Right lobe of liver (tissue), 6 donors: ENCODE data around the gene LRRC53. TPM values are rescaled to one million over a fixed set of nuclear protein-coding genes. Genes with fewer than 3 reads are reported as not detected.

Experiments
- ATAC-seq, 4 donors: fragments of 200-7000 bp; cut with Tn5 transposase; one replicate each; pipeline ENCODE4 v1.9.1; 2020; ENCODE audit warnings: mild to moderate bottlenecking in 4 of 4, moderate library complexity in 4 of 4
- DNase-seq, 3 donors: peaks; one replicate each; pipeline ENCODE4 v3.0.0-alpha.2; 2020
- H3K27ac ChIP-seq, 3 donors: fragments of 200-600 bp; one replicate each; pipeline ENCODE4 v1.8.0; 2022
- H3K27me3 ChIP-seq, 2 donors: fragments of 200-600 bp; one replicate each; pipeline ENCODE4 v1.8.0; 2022
- H3K36me3 ChIP-seq, 4 donors: fragments of 200-600 bp; sonication (generic) in 1 of 4; one replicate each; pipeline versions ENCODE4 v1.5.1 to v1.8.0; 2017 to 2022; ENCODE audit warnings: control low read depth in 1 of 4
- H3K4me1 ChIP-seq, 4 donors: fragments of 200-600 bp; sonication (generic) in 1 of 4; one replicate each; pipeline versions ENCODE4 v1.5.1 to v1.8.0; 2017 to 2022; ENCODE audit warnings: control low read depth in 1 of 4
- H3K4me3 ChIP-seq, 3 donors: fragments of 200-600 bp; one replicate each; pipeline ENCODE4 v1.8.0; 2022
- H3K9me3 ChIP-seq, 4 donors: fragments of 200-600 bp; sonication (generic) in 1 of 4; one replicate each; pipeline versions ENCODE4 v1.5.1 to v1.8.0; 2017 to 2022; ENCODE audit warnings: control low read depth in 1 of 4
- CTCF ChIP-seq, 4 donors: fragments of 200-600 bp in 3 of 4; fragments of 450-650 bp in 1 of 4; IDR thresholded peaks; one replicate each; pipeline versions ENCODE4 v1.5.1 to v1.8.0; 2016 to 2022; ENCODE audit warnings: antibody characterized with exemption in 4 of 4, mild to moderate bottlenecking in 2 of 4
- POLR2A ChIP-seq: fragments of 450-650 bp; IDR thresholded peaks from one replicate; pipeline ENCODE4 v1.6.1; 2017; ENCODE audit warnings: antibody characterized with exemption, mild to moderate bottlenecking
- WGBS: methylation state at CpG from one replicate; pipeline ENCODE4 v1.1.6; 2018; ENCODE audit warnings: low coverage, low lambda C conversion rate; ENCODE audit not compliant: insufficient coverage; ENCODE audit errors: missing lambda C conversion rate; 5-methylcytosine and 5-hydroxymethylcytosine counted together
- intact Hi-C, 2 donors: fragments of 100-400 bp; cut with DNase I; formaldehyde crosslinking; loops; one replicate each; pipeline versions ENCODE4 v1.11.2 to v1.14.1; 2022
- total RNA-seq, 6 experiments: library from RNA; depleted of rRNA in 2 of 6; stranded (reverse); fragments of >200 nt in 2 of 6; fragmentation: NEBNext Ultra II Directional in 3 of 6; extraction: Animal tissue kit (Norgen Biotek cat#: 25700) in 3 of 6; gene quantifications; one replicate each; pipeline versions ENCODE4 v1.1.0 to v1.2.4, GENCODE V29; 2016 to 2023
- donor health status: DM: no; HTN: yes; CAD: no.
- donor health status: DM: no; HTN: no; CAD: no.
- donor health status: DM: no; HTN: no; CAD: no.
- donor health status: DM: no; HTN: yes; CAD: no.
- donor health status: DM: no; HTN: yes; CAD: no.

LRRC53 gene
- total RNA-seq, 6 experiments from 2014 or later = not detected

GRCh38 chr1:74504125-74504932, 8.1 kb downstream of the LRRC53 start:
- H3K9me3 ChIP-seq = no peaks in the 10 kb centered on the region
- 34% methylated on average over 15 of the region's 15 CpGs for WGBS
- no peaks in the 10 kb centered on the region for H3K36me3 ChIP-seq
- no peaks in the 10 kb centered on the region for H3K27me3 ChIP-seq
- no peak for TF ChIP-seq POLR2A
- peak; percentile 31 to 56 (median 48) for TF ChIP-seq CTCF (IDR thresholded peaks at IDR 0.05)
- no peak overlapping the region for H3K27ac ChIP-seq
- ATAC-seq (peak; percentile 68 to 76 (median 72)), DNase-seq (no peak)
- intact Hi-C loops = no loop called here
- no peak overlapping the region for H3K4me3 ChIP-seq
- no peaks in the 10 kb centered on the region for H3K4me1 ChIP-seq

- DNase-seq (no peak), ATAC-seq (no peak)
- intact Hi-C loops = no loop called here
- no peaks in the 10 kb centered on the region for H3K4me1 ChIP-seq
- no peak for TF ChIP-seq CTCF (IDR thresholded peaks at IDR 0.05)
- no peak for TF ChIP-seq POLR2A
- no peak overlapping the region for H3K27ac ChIP-seq
- no peaks in the 10 kb centered on the region for H3K27me3 ChIP-seq
- no peak overlapping the region for H3K4me3 ChIP-seq
- no peaks in the 10 kb centered on the region for H3K9me3 ChIP-seq
- WGBS = 28% methylated on average over 2 of the region's 2 CpGs
- no peaks in the 10 kb centered on the region for H3K36me3 ChIP-seq
Measured at GRCh38 chr1:74502858-74503257, 9.6 kb downstream of the LRRC53 start.

GRCh38 chr1:74502432-74502831, 10.0 kb downstream of the LRRC53 start:
- WGBS = 28% methylated on average over 4 of the region's 4 CpGs

GRCh38 chr1:74498901-74499300, 13.5 kb downstream of the LRRC53 start:
- Histone ChIP-seq H3K9me3 (no peaks in the 10 kb centered on the region), H3K27ac (no peak overlapping the region), H3K27me3 (no peaks in the 10 kb centered on the region), H3K4me1 (no peaks in the 10 kb centered on the region), H3K36me3 (no peaks in the 10 kb centered on the region), H3K4me3 (no peak overlapping the region)
- no peak for TF ChIP-seq POLR2A
- no peak for TF ChIP-seq CTCF (IDR thresholded peaks at IDR 0.05)
- intact Hi-C loops = no loop called here
- 55% methylated on average over 3 of the region's 3 CpGs for whole genome bisulfite sequencing
- DNase-seq (no peak), ATAC-seq (no peak)

More at GRCh38 chr1:74502432-74502831, 10.0 kb downstream of the LRRC53 start:
- no peak overlapping the region for H3K4me3 ChIP-seq
- ATAC-seq = peak; percentile 46 to 76 (median 70)
- no peaks in the 10 kb centered on the region for H3K9me3 ChIP-seq
- no peak for DNase-seq
- no peaks in the 10 kb centered on the region for H3K27me3 ChIP-seq
- no peaks in the 10 kb centered on the region for H3K36me3 ChIP-seq
- intact Hi-C loops = no loop called here
- H3K27ac ChIP-seq = no peak overlapping the region
- TF ChIP-seq POLR2A = no peak
- no peak for TF ChIP-seq CTCF (IDR thresholded peaks at IDR 0.05)
- no peaks in the 10 kb centered on the region for H3K4me1 ChIP-seq
